Calu3 (cell line): Measurements from ENCODE around the gene CPM. TPM values are rescaled to one million over a fixed set of nuclear protein-coding genes. Genes with fewer than 3 reads are reported as not detected.
A peak's percentile ranks its signal among the peaks of the same experiment; 100 is the strongest.

ENCODE experiments used
- BruUV-seq: library from RNA; stranded (reverse); fragments of 400-500 nt; replicated peaks from 2 replicates; lab custom pipeline; 2021; lab: Mats Ljungman, UMichigan
- CTCF ChIA-PET: fragments of 300-600 bp; sonication (Branson Sonifier 250); formaldehyde crosslinking; loops from one replicate; lab custom pipeline; 2022; ENCODE audit warnings: antibody characterized with exemption; lab: Charles Lee
- DNase-seq: peaks from one replicate; pipeline ENCODE4 v3.0.0; 2022
- H3K27ac Mint-ChIP-seq: one replicate; pipeline ENCODE4 v1.8.0; 2022; ENCODE audit warnings: mixed read lengths; ENCODE audit not compliant: unreplicated experiment
- H3K27me3 Mint-ChIP-seq: one replicate; pipeline ENCODE4 v1.8.0; 2022; ENCODE audit warnings: mixed read lengths; ENCODE audit not compliant: unreplicated experiment
- H3K36me3 Mint-ChIP-seq: one replicate; pipeline ENCODE4 v1.8.0; 2022; ENCODE audit warnings: mild to moderate bottlenecking, moderate library complexity, mixed read lengths; ENCODE audit not compliant: insufficient read depth, unreplicated experiment
- H3K4me1 Mint-ChIP-seq: one replicate; pipeline ENCODE4 v1.8.0; 2022; ENCODE audit warnings: mild to moderate bottlenecking, low read depth, mixed read lengths; ENCODE audit not compliant: unreplicated experiment
- H3K4me3 Mint-ChIP-seq: one replicate; pipeline ENCODE4 v1.8.0; 2022; ENCODE audit warnings: mild to moderate bottlenecking, low read depth, moderate library complexity, mixed read lengths; ENCODE audit not compliant: unreplicated experiment
- H3K9me3 Mint-ChIP-seq: one replicate; pipeline ENCODE4 v1.8.0; 2022; ENCODE audit warnings: low read depth, mixed read lengths; ENCODE audit not compliant: unreplicated experiment
- CTCF ChIP-seq: fragments of 200-600 bp; IDR thresholded peaks from one replicate; pipeline ENCODE4 v1.8.0; 2022; ENCODE audit warnings: antibody characterized with exemption; ENCODE audit not compliant: unreplicated experiment
- intact Hi-C: fragments of 100-400 bp; cut with micrococcal nuclease; formaldehyde crosslinking; loops from one replicate; pipeline ENCODE4 v1.10.0; 2022; ENCODE audit not compliant: unreplicated experiment
- total RNA-seq: library from RNA; stranded (reverse); gene quantifications from 2 replicates; pipeline ENCODE4 v1.2.3, GENCODE V29; 2022

CPM gene
- total RNA-seq, 1 experiment from 2014 or later: 11.9 TPM

- Mint-ChIP-seq H3K27me3 (no peaks in the 10 kb centered on the region), H3K27ac (no peak overlapping the region), H3K36me3 (no peaks in the 10 kb centered on the region), H3K4me1 (peaks cover 44% of the 10 kb centered on the region), H3K4me3 (no peak overlapping the region), H3K9me3 (peaks cover 8% of the 10 kb centered on the region)
- intact Hi-C loops: loop anchor here (2.0 to 5.0 kb wide), 3 partner anchors 44 to 79 kb away; no protein-coding TSS in a partner anchor
- CTCF ChIA-PET: no interaction called here
- BruUV-seq: no TSS peak
- TF ChIP-seq CTCF: no peak
- no peak for DNase-seq
These were observed 45.1 kb upstream of the CPM start for GRCh38 chr12:68977909-68978610.

- no TSS peak for BruUV-seq
- intact Hi-C loops: loop anchor here (2.0 to 5.0 kb wide), 3 partner anchors 45 to 79 kb away; no protein-coding TSS in a partner anchor
These were observed 44.4 kb upstream of the CPM start for GRCh38 chr12:68977335-68977734.

GRCh38 chr12:68976395-68976841, 43.4 kb upstream of the CPM start:
- H3K27ac Mint-ChIP-seq: peak overlapping the region; percentile 82
- DNase-seq: peak; percentile 39
- H3K36me3 Mint-ChIP-seq: peaks cover 5% of the 10 kb centered on the region
- intact Hi-C loops: loop anchor here (2.0 to 5.0 kb wide), 3 partner anchors 46 to 78 kb away; no protein-coding TSS in a partner anchor
- no TSS peak for BruUV-seq
- no peak overlapping the region for H3K4me3 Mint-ChIP-seq
- CTCF ChIA-PET: interaction anchor here (0.8 to 1.4 kb wide), 4 partner anchors 9 to 92 kb away, joined by 3 to 4 read pairs (median 3); no protein-coding TSS in a partner anchor
- no peak for TF ChIP-seq CTCF
- peaks cover 54% of the 10 kb centered on the region for H3K4me1 Mint-ChIP-seq
- H3K9me3 Mint-ChIP-seq: no peaks in the 10 kb centered on the region
- no peaks in the 10 kb centered on the region for H3K27me3 Mint-ChIP-seq

More at GRCh38 chr12:68977335-68977734, 44.4 kb upstream of the CPM start:
- Mint-ChIP-seq H3K4me1 (peaks cover 51% of the 10 kb centered on the region), H3K36me3 (peaks cover 5% of the 10 kb centered on the region), H3K27ac (no peak overlapping the region), H3K27me3 (no peaks in the 10 kb centered on the region), H3K4me3 (no peak overlapping the region), H3K9me3 (peaks cover 3% of the 10 kb centered on the region)
- CTCF ChIA-PET: interaction anchor here (1.4 kb wide), 1 partner anchor 31 kb away, joined by 3 read pairs; no protein-coding TSS in a partner anchor
- no peak for DNase-seq
- TF ChIP-seq CTCF: no peak

- no peak overlapping the region for H3K27ac Mint-ChIP-seq
- no peak overlapping the region for H3K4me3 Mint-ChIP-seq
- DNase-seq: no peak
- no peak for TF ChIP-seq CTCF
- peaks cover 54% of the 10 kb centered on the region for H3K4me1 Mint-ChIP-seq
- CTCF ChIA-PET: interaction anchor here (1.0 to 1.4 kb wide), 3 partner anchors 8 to 93 kb away, joined by 3 to 4 read pairs (median 3); no protein-coding TSS in a partner anchor
- BruUV-seq: no TSS peak
- H3K9me3 Mint-ChIP-seq: no peaks in the 10 kb centered on the region
- no peaks in the 10 kb centered on the region for H3K27me3 Mint-ChIP-seq
- H3K36me3 Mint-ChIP-seq: peaks cover 5% of the 10 kb centered on the region
- intact Hi-C loops: loop anchor here (2.0 to 5.0 kb wide), 3 partner anchors 46 to 77 kb away; no protein-coding TSS in a partner anchor
These were observed 42.8 kb upstream of the CPM start for GRCh38 chr12:68975811-68976210.
